Stimulated activated effector memory CD8-positive, alpha-beta T cell treated with anti-CD3 and anti-CD28 coated beads, Interleukin-12 subunit alpha, Interleukin-12 subunit beta, amount 100 ng/mL, for 72 hours (primary cell): ENCODE measurements around the gene BABAM2.

Experiments used
- ATAC-seq: fragments of 150-1000 bp; cut with Tn5 transposase; 2 replicates; pipeline ENCODE4 v1.10.0; 2021
- DNase-seq, 2 donors: peaks; one replicate each; pipeline ENCODE4 v3.0.0; 2021 to 2022; ENCODE audit warnings: low spot score in 2 of 2
- H3K27ac Mint-ChIP-seq: one replicate; pipeline ENCODE4 v1.8.0; 2022; ENCODE audit warnings: mild to moderate bottlenecking, mixed read lengths
- H3K36me3 Mint-ChIP-seq: one replicate; pipeline ENCODE4 v1.8.0; 2022; ENCODE audit warnings: mild to moderate bottlenecking, mixed read lengths
- H3K4me1 Mint-ChIP-seq: one replicate; pipeline ENCODE4 v1.8.0; 2022; ENCODE audit warnings: mixed read lengths
- H3K4me3 Mint-ChIP-seq: one replicate; pipeline ENCODE4 v1.8.0; 2022; ENCODE audit warnings: mild to moderate bottlenecking, mixed read lengths
- H3K9me3 Mint-ChIP-seq: one replicate; pipeline ENCODE4 v1.8.0; 2022; ENCODE audit warnings: mixed read lengths

The BABAM2 gene

DNA sequence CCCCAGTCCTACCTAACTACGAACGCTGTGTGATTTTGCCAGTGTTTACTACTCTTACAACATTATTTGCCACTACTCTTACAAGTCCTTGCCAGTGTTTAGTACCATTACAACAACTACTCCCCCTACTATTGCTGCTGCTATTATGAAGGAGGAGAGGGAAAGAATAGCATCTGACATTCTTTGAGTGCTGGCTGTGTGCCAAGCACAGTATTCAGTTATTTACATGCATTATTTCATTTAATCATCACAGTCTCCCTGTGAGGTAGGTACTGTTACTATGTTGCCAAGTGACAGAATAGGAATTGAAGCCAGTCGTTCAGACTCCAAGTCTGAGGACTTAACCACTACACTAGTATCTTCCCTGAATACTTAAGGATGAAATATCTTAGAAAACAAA, 316.2 kb downstream of the BABAM2 start:
- Mint-ChIP-seq H3K4me1 (no peaks in the 10 kb centered on the region), H3K4me3 (no peak overlapping the region), H3K36me3 (peaks cover 5% of the 10 kb centered on the region), H3K9me3 (no peaks in the 10 kb centered on the region), H3K27ac (no peak overlapping the region)
- DNase-seq (no peak), ATAC-seq (no peak)

DNA sequence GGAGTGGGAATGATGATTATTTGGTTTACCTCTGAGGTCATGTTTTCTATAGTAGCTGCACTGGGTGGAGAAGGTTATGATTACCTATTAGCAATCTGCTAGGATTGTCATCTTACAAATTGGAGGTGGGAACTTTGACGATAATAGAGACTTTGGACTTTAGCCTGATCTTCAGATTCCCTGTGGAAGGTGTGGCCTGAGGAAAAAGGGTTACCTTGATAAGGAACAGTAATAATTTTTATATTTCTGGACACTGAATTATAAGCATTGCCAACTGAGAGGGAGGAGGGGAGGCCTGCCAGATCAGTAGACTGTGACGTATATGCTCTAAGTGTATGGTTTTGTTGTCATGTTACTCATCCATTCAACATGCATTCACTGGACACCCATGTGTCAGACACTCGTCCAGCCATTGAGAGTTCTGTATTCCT, 318.7 kb downstream of the BABAM2 start:
- peaks cover 15% of the 10 kb centered on the region for H3K36me3 Mint-ChIP-seq
- H3K27ac Mint-ChIP-seq = no peak overlapping the region
- H3K4me3 Mint-ChIP-seq = no peak overlapping the region
- no peaks in the 10 kb centered on the region for H3K4me1 Mint-ChIP-seq
- no peak for ATAC-seq
- H3K9me3 Mint-ChIP-seq = no peaks in the 10 kb centered on the region
- DNase-seq = no peak

DNA sequence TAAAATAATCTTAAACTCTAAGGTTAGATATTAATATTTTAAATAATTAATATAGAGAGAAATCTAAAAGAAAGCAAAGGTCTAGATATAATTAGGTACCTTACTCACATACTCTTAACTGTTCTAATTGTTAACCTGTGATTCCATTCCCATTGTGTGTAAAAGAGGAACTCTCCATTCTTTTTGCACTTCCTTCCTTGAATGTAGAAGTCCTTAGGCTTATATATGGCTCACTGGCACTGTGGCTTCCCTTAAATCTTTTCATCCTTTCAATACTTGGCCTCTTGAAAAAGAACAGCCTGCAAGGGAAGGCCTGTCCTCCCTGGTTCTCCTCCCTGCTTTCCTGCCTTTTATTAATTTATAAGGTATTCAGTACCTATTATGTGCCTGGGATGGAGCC, 319.3 kb downstream of the BABAM2 start:
- H3K27ac Mint-ChIP-seq = no peak overlapping the region
- H3K9me3 Mint-ChIP-seq = no peaks in the 10 kb centered on the region
- H3K36me3 Mint-ChIP-seq = peaks cover 15% of the 10 kb centered on the region
- DNase-seq (no peak), ATAC-seq (no peak)
- no peak overlapping the region for H3K4me3 Mint-ChIP-seq
- H3K4me1 Mint-ChIP-seq = no peaks in the 10 kb centered on the region

DNA sequence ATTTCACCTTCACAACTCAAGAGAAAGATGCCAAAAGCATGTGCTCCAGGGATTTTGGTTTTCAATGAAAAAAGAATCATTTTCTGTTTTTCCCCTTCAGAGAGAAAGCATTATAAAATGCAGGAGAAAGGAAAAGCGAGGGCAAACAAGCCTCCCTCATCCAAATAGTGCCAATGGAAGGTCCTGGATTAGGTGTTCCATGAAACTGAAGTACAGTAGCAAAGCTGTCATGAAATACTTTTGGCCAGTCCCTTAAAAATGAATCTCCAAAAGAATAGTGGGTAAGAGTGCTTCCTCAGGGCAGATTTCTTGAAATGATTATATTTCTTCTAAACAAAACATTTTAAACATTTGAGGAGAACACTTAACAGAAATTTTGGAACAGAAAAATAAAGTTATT, 320.0 kb downstream of the BABAM2 start:
- H3K27ac Mint-ChIP-seq = no peak overlapping the region
- DNase-seq (no peak), ATAC-seq (no peak)
- H3K9me3 Mint-ChIP-seq = no peaks in the 10 kb centered on the region
- H3K4me3 Mint-ChIP-seq = no peak overlapping the region
- H3K4me1 Mint-ChIP-seq = no peaks in the 10 kb centered on the region
- peaks cover 15% of the 10 kb centered on the region for H3K36me3 Mint-ChIP-seq

DNA sequence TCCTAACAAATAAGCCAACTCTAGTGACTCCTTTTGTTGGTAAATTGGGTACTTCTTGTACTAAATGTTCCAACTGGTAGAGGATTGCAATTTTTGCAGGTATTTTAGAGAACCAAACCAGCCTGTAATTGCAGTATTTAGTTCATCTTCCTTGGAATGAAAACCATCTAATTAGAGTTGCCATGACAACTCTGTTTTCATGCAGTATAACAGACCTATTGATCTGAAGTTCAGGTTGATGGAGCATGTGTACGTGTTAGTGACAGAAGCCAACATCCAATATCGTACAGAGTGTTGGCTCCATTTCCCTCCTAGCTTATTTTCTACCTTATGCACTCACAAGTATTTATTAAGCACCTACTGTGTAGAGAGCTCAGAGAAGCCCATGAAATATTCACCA, 325.8 kb downstream of the BABAM2 start:
- H3K27ac Mint-ChIP-seq = no peak overlapping the region

DNA sequence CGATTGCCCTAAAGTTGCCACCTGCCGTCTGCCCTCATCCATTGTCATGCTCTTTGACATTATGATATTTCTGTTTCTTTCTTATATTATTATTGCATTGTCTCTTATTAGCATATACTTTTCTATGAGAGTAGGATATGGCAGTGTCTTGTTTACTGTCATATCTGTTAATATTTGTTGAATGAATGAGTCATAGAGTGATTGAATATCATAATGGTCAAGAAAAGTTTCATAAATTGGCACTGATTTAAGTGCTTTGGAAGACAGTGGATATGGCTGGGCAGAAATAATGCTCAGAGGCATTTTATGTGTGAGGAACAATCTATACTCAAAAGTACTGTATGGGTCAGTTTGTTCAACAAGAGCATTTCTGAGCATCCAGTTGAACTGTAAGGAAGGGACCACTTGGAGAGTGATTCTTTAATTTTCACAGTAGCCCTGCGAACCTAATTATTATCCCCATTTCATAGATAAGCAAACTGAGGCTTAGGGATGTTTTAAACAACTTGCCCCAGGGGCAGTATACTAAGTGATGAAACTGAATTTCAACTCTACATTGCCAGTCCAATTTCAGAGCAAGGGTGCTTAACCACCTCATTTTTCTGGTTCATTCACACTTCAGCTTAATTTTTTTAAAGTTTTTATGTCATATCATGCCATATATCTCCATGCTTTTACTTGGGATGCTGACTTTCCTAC, 326.7 kb downstream of the BABAM2 start:
- peaks cover 18% of the 10 kb centered on the region for H3K4me1 Mint-ChIP-seq
- no peak overlapping the region for H3K27ac Mint-ChIP-seq

More for the DNA sequence above, 325.8 kb downstream of the BABAM2 start:
- Mint-ChIP-seq H3K36me3 (peaks cover 11% of the 10 kb centered on the region), H3K9me3 (no peaks in the 10 kb centered on the region), H3K4me1 (peaks cover 18% of the 10 kb centered on the region), H3K4me3 (no peak overlapping the region)
- ATAC-seq (no peak), DNase-seq (no peak)

DNA sequence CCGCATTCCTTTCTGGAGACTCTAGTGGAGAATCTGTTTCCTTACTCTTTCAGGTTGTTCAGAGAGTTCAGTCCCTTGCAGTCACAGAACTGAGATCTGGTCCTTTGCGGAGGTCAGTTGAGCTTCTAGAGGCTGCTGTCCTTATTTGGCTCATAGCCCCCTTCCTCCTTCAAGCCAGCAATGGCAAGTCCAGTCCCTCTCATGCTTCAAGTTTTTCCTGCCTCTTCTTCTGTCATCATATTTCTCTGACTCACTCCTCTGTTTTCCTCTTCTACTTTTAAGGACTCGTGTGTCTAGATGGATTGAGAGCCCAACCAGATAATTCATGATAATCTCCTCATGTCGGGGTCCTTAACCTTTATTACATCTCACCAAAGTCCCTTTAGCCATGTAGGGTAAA, 328.6 kb downstream of the BABAM2 start:
- peaks cover 25% of the 10 kb centered on the region for H3K4me1 Mint-ChIP-seq
- H3K27ac Mint-ChIP-seq = no peak overlapping the region
- no peak for DNase-seq
- H3K9me3 Mint-ChIP-seq = no peaks in the 10 kb centered on the region
- no peaks in the 10 kb centered on the region for H3K36me3 Mint-ChIP-seq
- ATAC-seq = no peak
- H3K4me3 Mint-ChIP-seq = no peak overlapping the region

More for the DNA sequence above, 326.7 kb downstream of the BABAM2 start:
- DNase-seq (no peak), ATAC-seq (no peak)
- Mint-ChIP-seq H3K4me3 (no peak overlapping the region), H3K9me3 (no peaks in the 10 kb centered on the region), H3K36me3 (peaks cover 11% of the 10 kb centered on the region)

DNA sequence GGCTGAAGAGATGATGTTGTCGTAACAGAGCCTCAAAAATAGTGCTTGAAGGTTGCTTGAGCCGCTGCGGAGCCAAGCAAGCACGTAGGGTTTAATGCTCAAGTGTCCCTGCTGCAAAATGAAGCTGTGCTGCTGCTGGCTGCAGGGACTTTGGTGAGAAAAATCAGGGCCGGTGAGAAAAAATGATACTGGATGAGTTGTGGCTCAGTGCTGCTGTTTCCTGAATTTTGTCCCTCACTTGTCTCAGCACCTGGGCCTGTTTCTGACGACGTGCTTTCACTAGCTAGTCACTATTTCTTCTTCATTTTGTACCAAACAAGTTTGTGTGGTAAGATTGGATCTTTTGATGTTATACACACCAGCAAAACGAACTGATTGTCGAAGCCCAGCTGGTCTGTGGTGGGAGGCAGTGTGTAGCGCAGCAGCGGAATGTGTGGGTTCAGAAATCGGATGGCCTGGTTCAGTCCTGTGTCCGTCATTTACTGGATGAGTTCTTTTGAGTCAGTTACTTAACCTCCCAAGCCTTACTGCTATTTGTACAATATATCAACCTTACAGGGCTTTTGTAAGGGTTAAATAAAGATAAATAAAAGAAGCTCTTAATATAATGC, 329.3 kb downstream of the BABAM2 start:
- no peak overlapping the region for H3K4me3 Mint-ChIP-seq
- H3K4me1 Mint-ChIP-seq = peaks cover 26% of the 10 kb centered on the region
- ATAC-seq (no peak), DNase-seq (no peak)
- H3K9me3 Mint-ChIP-seq = no peaks in the 10 kb centered on the region
- no peaks in the 10 kb centered on the region for H3K36me3 Mint-ChIP-seq
- H3K27ac Mint-ChIP-seq = no peak overlapping the region

DNA sequence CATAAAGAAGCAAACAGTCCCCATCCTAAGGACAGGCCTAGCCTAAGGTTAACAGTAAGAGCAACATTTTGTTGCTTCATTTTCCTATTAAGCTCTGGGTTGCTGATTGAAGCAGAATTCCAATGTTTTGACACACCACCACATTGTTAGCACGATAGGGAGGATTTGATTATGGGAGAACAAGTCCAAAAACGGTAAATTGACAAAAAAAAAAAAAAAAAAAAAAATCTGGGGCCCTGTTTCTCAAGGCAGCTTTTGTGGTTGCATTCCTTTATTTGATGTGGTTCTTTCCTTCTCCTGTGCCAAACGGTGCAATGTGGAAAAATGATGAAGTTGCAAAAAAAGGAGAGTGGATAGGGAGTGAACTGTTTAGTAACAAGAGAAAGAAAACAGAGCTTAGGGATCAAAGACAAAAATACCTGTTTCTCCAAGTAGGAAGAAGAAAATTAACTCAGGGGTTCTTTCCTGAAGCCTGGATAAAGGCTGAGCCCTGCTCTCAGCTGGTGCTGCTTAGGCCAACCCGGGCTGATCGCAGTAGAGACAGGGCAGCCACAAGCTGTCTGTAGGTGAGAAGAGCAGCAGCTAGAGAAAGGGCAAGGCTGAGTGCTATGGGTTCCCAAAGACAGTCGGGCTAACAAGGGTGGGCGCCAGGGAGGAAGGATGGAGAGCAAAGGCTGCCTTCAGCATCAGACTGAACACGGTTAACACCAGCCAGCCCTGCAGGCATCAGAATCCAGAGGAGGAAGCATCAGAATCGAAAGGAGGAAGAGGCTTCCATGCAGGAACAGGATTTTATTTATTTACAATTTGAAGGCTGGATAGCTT, 334.3 kb downstream of the BABAM2 start:
- DNase-seq = no peak
- H3K27ac Mint-ChIP-seq = peak overlapping the region; percentile 63
- H3K4me3 Mint-ChIP-seq = no peak overlapping the region

DNA sequence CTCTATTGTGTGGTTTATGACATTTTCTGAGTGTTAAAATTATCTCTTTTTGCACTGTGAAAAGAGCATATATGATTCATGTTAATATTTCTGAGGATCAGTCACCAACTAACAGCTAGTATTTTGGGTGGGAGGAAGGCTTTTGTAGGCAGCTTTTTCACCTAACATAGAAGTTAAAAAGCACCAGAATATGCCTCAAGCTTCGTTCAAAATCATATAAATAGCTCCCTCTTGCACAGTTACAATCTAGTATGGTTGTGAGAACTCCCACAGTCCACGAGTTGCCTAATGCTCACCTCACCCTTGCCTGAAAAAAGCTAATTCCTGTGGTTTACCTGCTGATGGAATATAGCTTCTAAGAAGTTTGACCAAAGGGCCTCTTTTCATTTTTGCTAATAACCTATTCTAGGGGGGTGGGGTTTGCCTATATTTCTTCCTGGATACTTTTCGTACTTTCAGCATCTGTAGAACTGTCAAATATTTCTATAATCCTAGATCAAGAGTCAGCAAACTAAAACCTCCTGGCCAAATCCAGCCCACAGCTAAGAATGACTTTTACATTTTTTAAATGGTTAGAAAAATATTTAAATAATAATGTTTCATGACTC, 335.0 kb downstream of the BABAM2 start:
- no peaks in the 10 kb centered on the region for H3K9me3 Mint-ChIP-seq
- ATAC-seq = no peak
- H3K4me1 Mint-ChIP-seq = peaks cover 25% of the 10 kb centered on the region

More for the DNA sequence above, 334.3 kb downstream of the BABAM2 start:
- ATAC-seq = no peak
- H3K9me3 Mint-ChIP-seq = no peaks in the 10 kb centered on the region
- no peaks in the 10 kb centered on the region for H3K36me3 Mint-ChIP-seq
- peaks cover 27% of the 10 kb centered on the region for H3K4me1 Mint-ChIP-seq

DNA sequence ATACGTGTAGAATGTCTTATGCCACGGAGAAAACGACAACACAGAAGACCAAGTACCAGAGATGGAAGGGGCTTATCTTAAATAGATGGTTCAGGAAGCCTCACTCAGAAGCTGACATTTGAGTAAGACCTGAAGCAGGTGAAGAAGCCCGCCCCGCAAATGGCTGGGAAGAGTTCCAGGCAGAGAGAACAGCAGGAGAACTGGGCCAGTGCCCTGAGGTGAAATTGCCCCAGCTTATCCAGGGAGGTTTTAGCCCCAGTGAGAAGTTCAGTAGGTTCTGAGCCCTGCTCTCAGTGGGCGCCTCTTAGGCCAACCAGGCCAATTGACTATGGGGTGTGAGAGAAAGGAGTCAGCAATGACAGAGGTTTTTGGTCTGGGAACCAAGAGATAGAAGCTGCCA, 336.0 kb downstream of the BABAM2 start:
- Mint-ChIP-seq H3K27ac (no peak overlapping the region), H3K4me1 (peaks cover 20% of the 10 kb centered on the region), H3K36me3 (peaks cover 8% of the 10 kb centered on the region), H3K9me3 (no peaks in the 10 kb centered on the region), H3K4me3 (no peak overlapping the region)
- DNase-seq = no peak
- no peak for ATAC-seq

More for the DNA sequence above, 335.0 kb downstream of the BABAM2 start:
- Mint-ChIP-seq H3K27ac (peak overlapping the region; percentile 63), H3K4me3 (no peak overlapping the region), H3K36me3 (peaks cover 4% of the 10 kb centered on the region)
- DNase-seq = no peak

DNA sequence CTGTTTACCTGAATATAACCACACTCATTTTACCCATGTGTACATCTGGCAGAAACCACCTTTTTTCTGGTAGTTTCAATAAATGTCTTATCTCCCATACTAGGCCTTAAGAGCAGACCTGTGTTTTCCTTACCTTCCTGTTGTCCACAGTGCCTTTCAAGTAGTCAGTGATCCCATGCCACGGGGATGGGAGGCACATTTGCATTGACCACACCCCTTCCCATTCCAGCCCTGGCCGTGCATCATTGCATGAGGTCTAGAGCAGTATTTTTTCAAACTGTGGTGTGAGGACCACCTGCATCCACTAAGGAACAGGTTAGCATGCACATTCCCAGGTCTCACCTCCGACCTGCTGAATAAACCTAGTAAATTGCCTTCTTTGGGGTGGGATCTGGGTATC, 337.0 kb downstream of the BABAM2 start:
- H3K4me1 Mint-ChIP-seq = peaks cover 20% of the 10 kb centered on the region
- ATAC-seq (no peak), DNase-seq (no peak)
- H3K36me3 Mint-ChIP-seq = peaks cover 8% of the 10 kb centered on the region
- no peaks in the 10 kb centered on the region for H3K9me3 Mint-ChIP-seq
- H3K27ac Mint-ChIP-seq = no peak overlapping the region
- H3K4me3 Mint-ChIP-seq = no peak overlapping the region

DNA sequence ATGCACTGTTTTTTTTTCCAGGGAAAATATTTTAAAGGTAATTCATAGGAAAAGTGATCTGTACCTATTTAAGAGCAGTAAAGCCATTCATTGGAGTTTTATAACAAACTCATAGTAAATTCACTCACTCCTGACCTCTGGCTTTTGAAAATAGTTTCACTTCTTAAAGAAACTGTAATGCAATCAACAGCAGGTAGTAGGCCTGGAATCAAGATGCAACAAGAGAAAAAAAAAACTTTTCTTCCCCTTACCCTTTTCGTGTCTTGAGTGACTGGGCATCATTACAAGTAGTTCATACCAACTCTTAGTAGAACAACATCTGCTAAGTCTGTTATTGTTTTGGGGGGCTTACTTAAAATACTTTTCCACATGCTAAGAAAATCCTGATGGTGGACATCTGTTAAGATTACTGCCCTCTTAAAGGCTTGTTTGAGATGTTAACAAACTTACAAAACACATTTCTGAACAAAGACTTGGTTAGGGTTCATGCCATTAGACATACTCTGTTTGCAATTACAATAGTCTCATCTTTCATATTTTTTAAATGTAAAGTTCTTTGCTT, 338.0 kb downstream of the BABAM2 start:
- no peak for ATAC-seq
- Mint-ChIP-seq H3K9me3 (no peaks in the 10 kb centered on the region), H3K27ac (no peak overlapping the region), H3K4me1 (peaks cover 16% of the 10 kb centered on the region), H3K36me3 (peaks cover 8% of the 10 kb centered on the region), H3K4me3 (no peak overlapping the region)
- DNase-seq = no peak

DNA sequence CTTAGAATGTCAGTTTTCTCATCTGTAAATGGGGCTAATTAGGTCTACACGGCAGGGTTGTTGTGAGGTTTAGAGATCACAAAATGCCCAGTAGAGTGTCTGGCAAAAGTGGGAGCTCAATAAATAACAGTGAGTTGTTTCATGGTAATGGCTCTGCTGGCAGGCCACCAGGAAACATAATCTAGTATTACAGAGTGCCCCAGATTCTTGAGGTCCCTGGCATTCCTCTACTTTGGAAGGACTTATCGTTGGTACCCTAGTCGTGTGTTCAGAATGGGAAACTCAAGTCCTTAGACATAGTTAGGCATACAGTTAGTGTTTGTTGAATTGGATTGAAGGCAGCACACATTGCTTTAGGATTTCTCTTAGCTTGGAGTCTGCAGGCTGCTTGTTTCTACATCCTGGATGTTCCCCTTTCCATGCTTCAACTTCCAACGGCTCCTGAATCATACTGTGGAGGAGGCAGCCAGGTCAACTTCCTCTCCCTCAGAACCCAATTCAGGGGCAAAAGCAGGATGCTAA, 340.6 kb downstream of the BABAM2 start:
- no peak for DNase-seq
- H3K27ac Mint-ChIP-seq = no peak overlapping the region
- no peaks in the 10 kb centered on the region for H3K9me3 Mint-ChIP-seq
- peaks cover 6% of the 10 kb centered on the region for H3K4me1 Mint-ChIP-seq
- no peak for ATAC-seq
- peaks cover 8% of the 10 kb centered on the region for H3K36me3 Mint-ChIP-seq
- H3K4me3 Mint-ChIP-seq = no peak overlapping the region

DNA sequence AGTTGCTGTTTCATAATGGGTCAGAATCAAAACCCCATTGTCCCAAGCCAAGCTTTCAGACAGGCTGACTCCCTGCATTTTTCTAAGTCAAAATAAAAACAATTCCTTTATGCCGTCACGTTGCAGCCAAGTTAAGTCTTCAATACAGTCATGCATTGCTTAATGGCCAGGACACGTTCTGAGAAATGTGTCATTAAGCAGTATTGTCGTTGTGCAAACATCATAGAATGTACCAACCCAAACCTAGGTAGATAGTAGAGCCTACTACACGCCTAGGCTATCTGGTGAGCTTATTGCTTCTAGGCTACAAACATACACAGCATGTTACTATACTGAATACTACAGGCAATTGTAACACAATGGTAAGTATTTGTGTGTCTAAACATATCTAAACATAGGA, 341.8 kb downstream of the BABAM2 start:
- Mint-ChIP-seq H3K36me3 (peaks cover 13% of the 10 kb centered on the region), H3K27ac (no peak overlapping the region), H3K9me3 (no peaks in the 10 kb centered on the region), H3K4me3 (no peak overlapping the region), H3K4me1 (peaks cover 5% of the 10 kb centered on the region)
- no peak for DNase-seq
- ATAC-seq = no peak
